HG03097 (cell line): ENCODE results near the gene BPI.
"Not testable (repeated sequence)": the region's sequence is repeated elsewhere in the genome, so short reads cannot be mapped to it uniquely, and the experiment has no call there.

Source experiments
- ATAC-seq: cut with Tn5 transposase; IDR thresholded peaks from one replicate; pipeline ENCODE4 v1.9.1; 2021; ENCODE audit not compliant: unreplicated experiment, low FRiP score

BPI gene

GRCh38 chr20:38303908-38304379, at the start of gene BPI:
BPI (plus strand) TSS chr20:38304156; CDS start chr20:38304224, 68 bp downstream.
- ATAC-seq = no peak

- ATAC-seq = not testable (repeated sequence)
Observed at GRCh38 chr20:38254621-38255020, 49.3 kb upstream of the BPI start.

DNA sequence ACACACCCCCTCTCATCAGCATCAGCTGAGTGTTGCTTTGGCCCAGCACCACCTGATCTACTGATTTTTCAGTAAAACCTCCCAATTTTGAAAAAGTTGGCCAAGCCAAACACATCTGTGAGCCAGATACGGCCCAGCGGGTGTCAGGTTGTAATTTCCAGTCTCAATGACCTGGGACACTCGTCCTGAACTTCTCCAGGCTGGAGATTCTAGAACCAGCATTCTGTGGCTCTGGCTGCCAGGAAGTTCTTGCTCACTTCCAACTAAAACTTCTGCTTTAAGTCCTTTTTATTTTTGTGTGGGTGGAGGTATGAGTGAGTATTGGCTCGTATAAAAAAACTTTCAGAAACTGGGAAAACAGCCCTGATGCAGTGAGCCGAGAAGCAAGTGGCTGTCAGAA, 48.6 kb upstream of the BPI start:
- no peak for ATAC-seq

- ATAC-seq = no peak
Observed at GRCh38 chr20:38256021-38256420, 47.9 kb upstream of the BPI start.

- no peak for ATAC-seq
Observed at GRCh38 chr20:38256966-38257365, 47.0 kb upstream of the BPI start.

GRCh38 chr20:38258545-38259215, 45.3 kb upstream of the BPI start:
- no peak for ATAC-seq

- ATAC-seq = no peak
Observed at GRCh38 chr20:38260025-38260377, 44.0 kb upstream of the BPI start.

GRCh38 chr20:38260378-38261053, 43.4 kb upstream of the BPI start, which contains the start of gene KIAA1755:
KIAA1755 (minus strand) TSS chr20:38260735; CDS start chr20:38260500, 235 bp downstream.
- no peak for ATAC-seq

GRCh38 chr20:38261054-38261390, 42.9 kb upstream of the BPI start:
- no peak for ATAC-seq

GRCh38 chr20:38262931-38263330, 41.0 kb upstream of the BPI start:
- ATAC-seq = no peak

GRCh38 chr20:38266426-38266825, 37.5 kb upstream of the BPI start:
- no peak for ATAC-seq

- no peak for ATAC-seq
Observed at GRCh38 chr20:38267296-38267695, 36.7 kb upstream of the BPI start.

DNA sequence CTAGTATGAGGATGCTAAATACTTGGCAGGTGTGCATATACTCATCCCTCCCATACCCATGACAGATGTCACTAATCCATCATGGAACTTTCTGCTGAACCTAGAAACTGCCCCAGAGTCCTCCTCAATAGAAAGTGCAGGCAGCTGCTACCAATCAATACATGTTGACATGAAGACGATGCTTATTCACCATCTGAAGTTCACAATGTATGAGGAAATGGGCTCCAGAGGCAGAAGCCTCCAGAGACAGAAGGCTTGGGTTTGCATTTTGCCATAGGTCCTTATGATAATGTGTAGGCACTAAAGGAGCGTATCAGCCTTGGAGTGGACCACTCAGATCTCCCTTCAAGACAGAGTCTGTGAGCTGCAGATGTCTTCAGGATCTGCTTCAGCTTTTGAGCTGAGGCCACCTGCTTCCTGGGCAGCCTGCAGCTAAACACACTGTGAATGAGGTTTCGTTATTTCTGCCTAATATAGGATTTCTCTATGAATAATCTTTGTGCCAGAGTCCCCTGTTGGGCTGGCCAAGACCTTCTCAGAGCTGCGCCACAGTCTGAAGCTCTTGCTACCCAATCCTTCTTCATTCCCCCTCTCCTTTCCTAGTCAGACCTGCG, 35.9 kb upstream of the BPI start:
- ATAC-seq = no peak

GRCh38 chr20:38269040-38269439, 34.9 kb upstream of the BPI start:
- ATAC-seq = no peak

DNA sequence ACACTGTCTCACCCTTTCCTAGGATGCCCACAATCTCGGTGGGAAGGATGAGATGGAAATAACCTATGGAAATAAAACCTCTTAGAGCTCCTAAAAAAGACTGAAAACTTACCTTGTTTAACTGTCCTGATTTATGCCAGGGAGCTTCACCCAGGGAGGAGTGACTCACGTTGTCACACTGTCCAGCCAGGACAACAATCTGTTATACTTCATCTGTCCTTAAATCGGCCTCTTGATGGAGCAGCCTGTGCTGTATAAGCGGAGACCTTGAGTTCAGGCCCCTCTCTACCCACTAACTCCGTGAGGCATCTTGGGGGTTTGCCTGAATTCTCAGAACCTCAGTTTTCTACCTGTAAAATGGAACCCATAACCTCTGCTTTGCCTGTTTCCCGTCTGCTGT, 34.2 kb upstream of the BPI start:
- ATAC-seq = no peak

DNA sequence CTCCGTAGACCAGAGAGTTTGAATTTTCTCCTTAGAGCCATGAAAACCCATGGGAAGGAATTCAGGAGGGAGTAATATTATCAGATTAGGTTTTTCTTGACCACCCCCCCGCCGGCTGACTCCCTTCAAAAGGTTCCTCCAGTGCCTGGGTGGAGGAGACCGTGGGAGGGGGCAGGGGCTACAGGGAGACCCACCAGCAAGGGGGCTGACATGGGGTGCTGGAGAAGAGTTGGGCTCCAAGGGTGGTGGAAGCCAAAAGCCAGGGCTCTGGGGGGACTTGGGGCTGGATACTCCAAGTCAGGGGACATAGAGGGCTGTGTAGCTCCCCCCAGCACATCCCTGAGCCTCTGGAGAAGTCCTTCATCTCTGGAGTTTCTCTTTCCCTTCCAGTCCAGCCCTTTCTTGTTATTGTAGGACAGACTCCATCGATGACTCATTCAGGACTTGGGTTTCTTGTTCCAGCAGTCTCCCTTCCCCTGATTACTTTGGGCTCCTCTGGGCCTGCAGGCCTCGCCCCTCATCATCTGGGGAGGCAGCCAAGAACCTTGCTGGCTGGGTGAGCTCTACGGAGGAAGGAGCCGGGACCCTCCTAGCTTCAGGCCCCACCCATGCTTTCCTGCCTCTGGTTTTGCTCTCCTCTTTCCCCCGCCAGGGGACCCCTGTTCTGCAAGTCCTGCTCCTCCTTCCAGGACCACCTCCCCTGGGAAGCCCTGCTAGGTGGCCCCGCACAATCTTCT, 32.9 kb upstream of the BPI start:
- ATAC-seq = no peak

- no peak for ATAC-seq
Observed at GRCh38 chr20:38271608-38272120, 32.3 kb upstream of the BPI start.

- ATAC-seq = no peak
Observed at GRCh38 chr20:38272398-38272797, 31.6 kb upstream of the BPI start.

DNA sequence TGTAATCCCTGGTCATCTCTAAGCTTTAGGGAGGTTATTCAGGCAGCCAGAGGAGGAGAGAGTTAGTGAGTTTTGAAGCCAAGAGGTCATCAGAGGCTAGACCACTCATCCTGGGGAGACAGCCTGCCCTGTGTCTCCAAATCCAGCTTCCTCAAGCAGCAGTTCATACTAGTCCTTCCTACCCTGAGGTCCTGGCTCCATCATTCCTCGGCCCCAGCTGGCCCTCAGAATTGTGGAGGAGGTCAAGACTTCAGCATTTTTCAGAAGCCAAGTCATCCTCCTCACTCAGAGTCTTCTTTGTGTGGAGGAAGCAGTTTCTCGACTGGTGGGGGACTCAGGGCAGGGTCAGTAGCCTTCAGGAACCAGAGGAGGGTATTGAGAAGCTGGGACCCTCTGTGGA, 31.0 kb upstream of the BPI start:
- ATAC-seq = no peak

GRCh38 chr20:38275815-38276550, 28.0 kb upstream of the BPI start:
- no peak for ATAC-seq
